NCI-H69 (cell line): ENCODE results near the gene CNTNAP2.
A peak's percentile ranks its signal among the peaks of the same experiment; 100 is the strongest.

Experiments
- DNase-seq: peaks from one replicate; lab custom pipeline; 2025; lab: John Stamatoyannopoulos, UW

Gene CNTNAP2

DNA sequence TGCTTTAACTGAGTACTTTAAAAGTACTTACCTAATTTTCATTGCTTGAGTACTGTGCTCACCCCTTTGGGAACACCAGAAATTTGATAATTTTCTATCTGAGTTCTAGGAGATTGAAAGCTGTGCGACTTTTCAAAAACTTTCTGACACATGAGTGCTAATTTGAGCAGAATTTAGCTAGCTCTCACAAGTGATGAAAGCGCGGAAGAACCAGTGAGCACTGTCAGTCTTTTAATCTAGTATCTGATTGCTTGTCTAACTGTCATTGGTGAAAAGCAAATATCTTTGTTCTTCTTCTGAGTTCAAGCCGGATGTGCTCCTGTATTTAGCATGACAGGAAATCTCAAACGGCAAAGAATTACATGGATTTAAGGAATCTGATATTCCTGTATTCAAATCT, 899.4 kb downstream of the CNTNAP2 start:
- DNase-seq: no peak

DNA sequence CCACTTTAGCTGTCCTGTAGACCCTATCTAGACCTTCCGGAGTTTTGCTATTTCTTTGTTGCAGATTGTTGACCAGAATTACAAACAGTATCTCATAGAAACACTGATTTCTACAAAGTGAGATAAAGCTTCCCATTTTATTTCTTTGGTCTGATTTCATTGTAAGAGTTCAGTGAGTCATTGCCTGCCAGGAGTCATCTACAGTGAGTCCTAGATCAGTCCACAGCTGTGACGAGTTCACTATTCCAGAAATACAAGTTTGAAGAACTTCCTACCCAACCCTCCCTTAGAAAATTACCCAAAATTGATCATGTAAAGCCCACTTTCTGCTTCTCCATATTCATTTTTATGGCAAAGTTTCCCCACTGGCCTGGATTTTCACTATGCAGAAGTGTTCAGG, 905.5 kb downstream of the CNTNAP2 start:
- DNase-seq: no peak

DNA sequence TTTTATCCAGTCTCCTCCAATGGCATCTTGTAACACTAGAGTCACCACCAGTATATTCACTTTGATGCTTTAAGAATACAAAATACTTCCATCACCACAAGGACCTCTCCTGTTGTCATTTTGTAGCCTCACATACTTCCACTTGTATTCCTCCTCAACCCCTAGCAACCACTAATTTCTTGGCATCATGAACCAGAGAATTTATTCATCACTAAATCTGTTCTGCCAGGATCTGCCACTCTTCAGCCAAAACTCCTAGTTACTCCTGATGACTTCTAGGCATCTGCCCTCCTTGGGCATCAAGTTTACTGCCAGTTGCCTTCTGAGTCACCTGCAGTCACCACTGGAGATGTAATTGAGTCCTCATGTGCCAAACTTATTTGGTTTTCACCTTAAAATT, 906.8 kb downstream of the CNTNAP2 start:
- DNase-seq: no peak

DNA sequence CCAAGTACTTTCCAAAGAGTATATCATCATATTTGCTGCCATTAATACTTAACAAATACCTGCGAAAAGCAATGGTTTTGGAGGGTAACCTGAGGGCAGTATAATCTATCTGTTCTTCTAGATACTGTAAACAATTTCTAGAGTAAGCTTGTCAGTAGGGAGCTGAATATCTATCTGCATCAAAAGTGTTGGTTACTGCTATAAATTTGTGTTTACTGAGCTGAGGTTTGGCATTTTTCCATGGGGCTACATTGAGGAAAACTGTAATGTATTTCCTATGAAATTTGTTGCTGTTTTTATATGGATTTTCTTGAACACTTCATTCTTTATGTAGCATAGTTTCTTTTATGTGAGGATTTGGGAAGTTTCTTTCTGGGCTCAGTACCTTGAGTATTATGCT, 913.4 kb downstream of the CNTNAP2 start:
- no peak for DNase-seq

DNA sequence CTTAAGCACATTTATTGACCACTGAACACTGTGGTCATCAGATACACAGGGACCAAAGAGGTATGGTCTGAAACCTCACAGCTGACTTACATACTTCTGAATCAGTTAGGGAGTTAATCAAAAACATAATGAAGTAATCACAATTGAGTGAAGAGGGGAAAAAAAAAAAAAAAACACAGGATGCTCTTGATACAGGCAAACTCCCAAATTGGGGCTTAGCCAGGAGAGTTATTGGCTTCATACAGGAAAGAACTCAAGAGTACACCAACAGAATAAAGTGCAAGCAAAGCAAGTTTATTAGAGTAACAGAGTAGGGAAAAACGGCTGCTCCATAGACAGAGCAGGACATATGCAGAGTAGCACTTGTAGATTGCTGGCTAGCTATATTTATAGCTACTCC, 917.0 kb downstream of the CNTNAP2 start:
- no peak for DNase-seq

DNA sequence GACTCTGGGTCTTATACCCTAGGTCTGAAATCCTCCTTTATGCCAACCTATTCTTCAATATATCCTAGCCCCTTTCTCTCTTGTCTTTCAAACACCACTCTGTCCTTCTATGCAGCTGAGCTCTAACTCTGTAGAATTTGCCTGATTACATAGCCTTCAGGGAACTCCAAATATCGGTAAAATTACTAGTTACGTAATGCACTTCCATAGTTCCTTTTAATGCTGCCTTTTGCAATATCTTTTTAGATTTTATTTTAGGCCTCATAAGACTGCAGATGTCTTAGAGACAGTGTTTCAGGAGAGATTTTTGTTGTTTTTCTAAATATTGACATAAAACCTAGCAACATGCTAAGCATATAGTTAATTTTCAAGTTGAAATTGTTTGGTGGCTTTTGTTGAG, 924.8 kb downstream of the CNTNAP2 start:
- DNase-seq: no peak

DNA sequence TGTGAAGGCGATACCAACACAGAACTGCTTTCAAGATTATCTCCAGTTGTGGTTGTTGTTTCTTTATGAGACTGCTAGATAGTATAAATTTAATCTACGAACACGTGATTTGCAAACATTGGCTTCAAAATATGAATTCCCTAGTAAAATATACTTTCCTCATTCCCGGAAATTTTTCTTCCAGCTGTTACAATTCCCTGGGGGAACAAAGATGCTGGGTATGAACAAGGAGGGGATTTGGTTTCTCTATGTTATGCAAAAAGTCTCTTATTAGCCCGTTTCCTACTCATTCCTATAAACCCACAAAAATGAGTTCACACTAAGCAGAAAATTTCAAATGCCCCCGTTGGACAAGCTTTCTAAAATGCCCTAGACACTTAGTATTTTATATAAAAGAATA, 928.3 kb downstream of the CNTNAP2 start:
- no peak for DNase-seq

DNA sequence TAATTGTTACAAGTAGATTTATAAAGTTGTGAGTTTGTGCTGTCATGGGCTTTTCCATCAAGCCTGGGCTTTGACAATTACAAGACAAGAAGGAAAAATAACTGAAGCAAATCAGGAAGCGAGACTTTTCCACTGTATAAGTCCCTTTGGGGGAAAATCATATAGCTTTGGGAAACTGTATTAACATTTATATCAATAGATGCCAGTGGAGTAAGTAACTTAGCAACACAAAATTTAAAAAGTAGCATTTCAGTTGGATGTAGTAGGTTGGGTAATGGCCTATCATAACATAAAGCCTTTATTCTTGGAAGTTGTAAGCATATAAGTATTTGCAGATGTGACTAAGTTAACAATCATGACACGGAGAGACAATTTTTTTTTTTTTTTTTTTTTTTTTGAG, 931.1 kb downstream of the CNTNAP2 start:
- DNase-seq: no peak

DNA sequence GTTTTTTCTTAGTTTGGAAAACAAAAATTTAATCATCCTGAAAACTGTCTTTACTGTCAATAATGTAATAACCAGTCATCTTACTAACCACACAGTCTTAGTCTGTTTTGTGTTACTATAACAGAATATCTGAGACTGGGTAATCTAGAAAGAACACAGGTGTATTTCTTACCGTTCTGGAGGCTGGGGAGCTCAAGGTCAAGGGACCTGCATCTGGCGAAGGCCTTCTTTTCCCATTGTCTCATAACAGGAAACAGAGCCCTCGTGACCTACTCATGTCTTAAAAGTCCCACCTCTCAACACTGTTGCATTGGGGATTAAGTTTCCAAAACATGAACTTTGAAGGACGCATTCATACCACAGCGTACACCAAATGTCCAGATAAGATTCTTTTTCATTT, 932.3 kb downstream of the CNTNAP2 start:
- no peak for DNase-seq

DNA sequence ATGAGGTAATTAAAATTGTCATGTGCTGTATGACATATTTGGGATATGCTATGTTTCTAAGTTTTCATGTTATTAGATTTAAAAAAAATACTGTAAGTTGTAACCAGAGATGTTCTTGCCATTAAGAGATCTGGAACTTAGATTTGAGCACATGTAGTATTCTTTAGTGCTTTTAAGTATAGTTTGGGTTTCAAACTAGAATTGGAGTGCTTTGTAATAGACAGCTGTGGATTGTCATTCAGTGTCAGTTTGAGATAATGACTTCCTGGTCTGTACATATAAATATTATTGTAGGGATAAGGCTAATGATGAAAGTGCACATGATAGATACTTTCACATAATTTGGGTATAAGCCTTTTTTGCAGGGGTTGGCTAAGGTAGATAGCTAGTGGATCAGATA, 936.2 kb downstream of the CNTNAP2 start:
- DNase-seq: no peak

DNA sequence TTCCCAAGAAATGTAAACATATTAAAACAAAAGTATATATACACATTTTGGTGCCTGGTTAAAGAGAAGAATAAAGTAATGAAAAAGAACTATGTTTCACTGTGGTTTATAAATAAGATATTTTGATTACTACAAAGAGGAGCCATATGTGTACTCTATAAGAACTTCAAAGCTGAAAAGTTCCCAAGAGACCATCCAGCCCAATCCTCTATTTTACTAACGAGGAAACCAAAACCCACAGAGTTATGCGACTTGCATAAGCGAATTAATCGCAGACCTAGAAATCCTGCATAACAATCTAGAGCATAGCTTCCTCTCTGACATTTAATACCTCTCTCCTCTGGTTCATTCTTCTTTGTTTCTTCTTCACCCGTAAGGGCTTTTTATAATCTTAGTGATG, 937.1 kb downstream of the CNTNAP2 start:
- peak; percentile 19 for DNase-seq

DNA sequence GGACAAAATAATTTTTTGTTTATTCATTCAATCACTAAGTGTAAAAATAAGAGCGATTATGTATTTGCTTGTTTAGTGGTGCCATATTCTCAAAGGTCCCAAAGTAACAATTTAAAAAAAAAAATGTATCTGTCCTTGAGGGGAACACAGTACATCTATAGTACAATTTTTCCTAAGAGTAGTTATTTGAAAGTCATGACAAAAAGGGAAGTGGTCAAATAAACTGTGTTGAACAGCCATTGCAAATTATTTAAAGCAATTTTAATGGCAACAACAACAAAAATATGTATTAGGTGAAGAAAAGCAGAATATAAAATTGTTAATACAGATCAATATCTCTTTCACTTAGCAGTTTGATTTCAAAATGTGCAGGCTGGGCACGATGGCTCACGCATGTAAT, 943.5 kb downstream of the CNTNAP2 start:
- DNase-seq: no peak

DNA sequence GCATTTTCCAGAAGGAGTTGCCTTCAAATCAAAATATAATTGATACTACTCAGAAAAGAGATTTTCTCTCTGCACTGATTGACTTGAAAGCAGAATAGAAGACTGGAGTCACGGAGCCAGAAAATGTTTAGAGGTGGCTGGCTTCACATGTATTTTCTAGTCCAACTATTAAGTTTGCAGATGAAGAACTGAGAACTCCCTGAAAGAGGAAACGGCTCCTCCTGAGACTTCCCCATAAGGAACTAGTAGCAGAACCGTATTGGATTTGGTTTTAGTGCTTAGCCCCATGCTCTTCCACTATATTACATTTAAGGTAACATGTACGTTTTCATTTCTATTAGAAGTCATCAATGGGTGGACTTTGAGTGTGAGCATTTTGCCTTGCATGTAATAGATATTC, 946.3 kb downstream of the CNTNAP2 start:
- no peak for DNase-seq

DNA sequence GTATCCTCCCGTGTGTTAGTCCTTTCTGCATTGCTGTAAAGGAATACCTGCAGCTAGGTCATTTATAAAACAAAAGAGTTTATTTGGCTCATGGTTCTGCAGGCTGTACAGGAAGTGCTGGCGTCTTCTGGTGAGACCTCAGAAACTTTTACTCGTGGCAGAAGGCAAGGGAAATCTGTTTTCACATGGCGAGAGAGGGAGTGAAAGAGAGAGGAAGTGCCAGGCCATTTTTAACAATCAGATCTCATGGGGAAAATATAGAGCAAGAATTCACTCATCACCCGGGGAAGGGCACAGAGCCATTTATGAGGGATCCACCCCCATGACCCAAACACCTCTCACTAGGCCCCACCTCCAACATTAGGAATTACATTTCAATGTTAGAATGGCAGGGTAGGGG, 952.2 kb downstream of the CNTNAP2 start:
- DNase-seq: no peak

DNA sequence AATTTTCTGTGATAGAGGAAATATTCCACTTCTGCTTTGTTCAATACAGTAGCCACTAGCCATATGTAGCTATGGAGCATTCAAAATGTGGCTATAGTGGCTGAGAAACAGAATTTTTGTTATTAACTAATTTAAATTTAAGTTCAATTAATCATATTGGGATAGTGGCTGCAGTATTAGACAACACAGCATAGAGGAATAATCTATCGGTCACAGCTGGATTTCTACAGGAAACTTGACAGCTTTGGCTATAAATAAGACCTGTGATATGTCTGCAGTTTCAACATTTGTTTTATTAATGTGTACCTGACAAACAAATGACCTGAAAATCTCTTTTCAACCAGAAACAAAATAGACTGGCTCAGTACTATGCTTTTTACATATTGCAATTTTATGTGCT, 953.2 kb downstream of the CNTNAP2 start:
- DNase-seq: no peak

DNA sequence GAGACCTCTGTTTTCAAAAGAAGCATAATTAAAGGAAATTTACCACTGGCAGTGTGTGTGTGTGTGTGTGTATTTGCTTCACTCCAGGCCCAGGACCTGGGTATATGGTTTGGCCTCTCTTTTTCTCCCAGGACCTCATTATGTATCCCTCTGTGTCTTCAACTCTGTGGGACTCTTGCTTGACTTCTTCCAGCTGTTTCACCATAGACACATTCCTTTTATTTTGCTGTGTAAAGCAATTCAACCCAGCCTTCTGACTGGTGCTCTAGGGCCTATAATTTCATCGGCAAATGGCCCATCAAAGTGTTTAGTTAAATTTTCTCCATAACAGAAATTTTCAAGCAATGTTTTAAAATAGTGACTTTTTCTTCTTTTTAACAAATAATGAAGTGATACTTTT, 954.3 kb downstream of the CNTNAP2 start:
- no peak for DNase-seq

DNA sequence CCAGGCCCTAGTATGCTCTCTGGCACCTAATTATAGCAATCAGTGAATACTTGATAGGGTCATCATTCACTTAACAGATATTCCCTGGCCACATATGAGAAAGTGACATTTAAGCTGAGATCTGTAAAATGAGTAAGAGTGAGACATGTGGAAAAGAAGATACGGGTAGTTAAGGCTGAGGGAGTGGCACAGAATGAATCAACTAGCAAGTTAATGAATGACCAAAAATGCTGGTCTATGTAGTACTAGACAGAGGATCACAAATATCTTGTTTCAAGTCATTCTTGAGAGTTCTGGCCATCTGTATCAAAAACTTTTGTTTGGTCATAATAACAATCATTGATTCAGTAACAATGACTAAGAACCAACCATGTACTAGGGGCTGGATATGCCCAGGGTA, 954.9 kb downstream of the CNTNAP2 start:
- DNase-seq: no peak

DNA sequence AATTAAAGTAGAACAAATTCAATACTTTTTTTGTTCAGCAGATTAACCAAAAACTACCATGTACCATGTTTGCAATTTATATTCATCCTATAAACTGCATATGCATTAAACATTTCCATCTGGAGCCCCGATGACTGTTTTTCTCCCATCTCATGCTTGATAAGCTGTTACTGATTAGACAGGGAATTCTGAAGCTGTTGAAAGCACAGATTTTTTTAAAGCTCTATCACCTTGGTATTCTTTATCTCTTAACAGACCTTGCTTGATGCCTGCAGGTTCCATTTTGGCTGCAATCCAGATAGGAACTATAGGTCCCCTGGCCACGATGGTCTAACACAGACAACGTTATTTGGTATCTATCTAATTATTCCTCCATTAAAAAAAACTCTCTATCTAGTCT, 961.7 kb downstream of the CNTNAP2 start:
- DNase-seq: peak; percentile 35

DNA sequence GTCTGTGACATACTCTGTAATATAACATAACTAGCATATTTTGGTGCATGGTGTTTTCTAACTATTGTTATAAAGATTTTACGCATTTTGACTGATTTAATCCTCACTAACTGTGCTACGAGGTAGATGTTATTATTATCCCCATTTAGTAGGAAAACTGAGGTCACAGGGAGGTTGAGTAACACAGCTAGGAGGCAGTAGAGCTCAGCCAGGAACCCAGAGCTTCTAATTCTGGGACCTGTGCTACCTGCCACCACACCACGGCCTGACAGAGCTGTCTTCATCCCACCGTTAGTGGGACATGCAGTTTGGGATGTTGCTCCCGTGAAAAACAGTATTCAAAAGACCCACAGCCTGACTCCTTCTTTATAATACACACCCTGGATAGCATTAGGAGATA, 962.5 kb downstream of the CNTNAP2 start:
- DNase-seq: peak; percentile 47

DNA sequence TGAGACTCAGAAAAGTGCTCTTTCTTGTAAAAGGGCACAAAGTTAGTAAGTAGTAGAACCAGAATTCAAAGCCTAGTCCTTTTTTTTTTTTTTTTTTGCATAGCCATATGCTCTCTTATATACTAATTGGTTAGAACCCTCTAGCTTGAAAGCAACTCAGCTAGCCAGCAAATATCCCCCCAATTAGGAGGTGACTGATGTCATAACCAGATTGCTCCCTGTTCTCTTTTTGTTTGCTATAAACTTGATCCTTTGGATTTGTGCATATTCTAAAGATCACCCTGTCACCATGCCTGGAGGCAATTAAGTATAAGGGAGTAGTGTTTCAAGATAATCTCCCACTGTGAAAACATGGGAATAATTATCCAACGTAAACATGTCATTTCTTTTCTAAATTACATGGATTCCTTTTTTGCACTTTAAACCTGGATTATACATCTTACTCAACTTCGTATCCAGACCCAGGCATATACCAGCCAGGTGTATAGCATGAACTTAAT, 963.4 kb downstream of the CNTNAP2 start:
- DNase-seq: peak; percentile 99

DNA sequence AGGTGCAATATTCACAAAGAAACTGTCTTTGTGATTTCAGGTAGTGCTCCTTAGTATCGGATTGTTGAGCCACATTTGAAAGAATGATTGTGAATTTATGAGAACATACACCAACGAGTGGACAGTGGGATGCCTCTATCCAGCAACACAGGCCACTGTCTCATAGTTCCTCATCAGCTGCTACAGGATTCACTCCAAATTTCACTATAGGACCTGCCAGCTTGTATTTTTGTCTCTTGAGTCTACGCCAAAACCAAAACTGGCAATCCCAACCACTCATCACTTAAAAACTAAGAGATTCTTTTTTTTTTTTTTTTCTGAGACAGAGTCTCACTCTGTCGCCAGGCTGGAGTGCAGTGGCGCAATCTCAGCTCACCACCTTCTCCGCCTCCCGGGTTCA, 964.5 kb downstream of the CNTNAP2 start:
- DNase-seq: peak; percentile 19

DNA sequence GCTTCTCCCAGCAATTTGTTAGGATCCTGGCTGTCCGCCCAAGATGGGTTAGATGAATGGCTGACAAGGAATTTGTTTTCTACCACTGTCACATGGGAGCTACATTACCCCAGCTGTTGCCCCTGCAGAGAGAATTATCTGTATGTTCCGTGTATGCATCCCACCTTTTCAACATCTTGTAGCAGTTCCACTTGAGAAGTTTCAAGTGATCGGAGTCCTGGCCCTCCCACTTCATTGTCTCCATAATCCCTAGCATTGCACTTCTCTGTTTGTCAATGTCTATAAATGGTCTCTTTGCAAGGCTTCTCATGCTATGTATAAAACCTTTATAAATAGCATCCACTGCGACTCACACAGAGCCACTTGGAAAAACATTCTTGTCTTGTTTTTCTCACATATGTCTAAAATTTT, 972.5 kb downstream of the CNTNAP2 start:
- peak; percentile 59 for DNase-seq

DNA sequence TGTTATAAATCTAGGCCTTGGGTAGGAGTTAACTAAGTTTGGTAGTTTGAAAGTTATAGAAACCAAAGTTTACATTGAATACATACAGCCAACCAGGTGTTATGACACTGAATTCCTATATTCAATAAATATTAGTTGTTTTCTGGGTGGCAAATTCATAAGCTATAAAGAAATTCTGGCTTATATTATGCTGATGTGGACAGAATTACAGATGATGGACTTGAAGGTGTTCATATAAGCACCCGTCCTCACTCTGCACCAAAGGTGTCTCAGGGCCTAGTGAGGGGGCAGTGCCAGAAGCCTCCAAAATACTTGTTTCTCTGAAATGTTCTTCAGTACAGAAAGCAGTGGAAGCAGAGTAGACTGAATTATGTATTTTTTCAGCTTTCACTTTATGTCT, 973.0 kb downstream of the CNTNAP2 start:
- DNase-seq: no peak

DNA sequence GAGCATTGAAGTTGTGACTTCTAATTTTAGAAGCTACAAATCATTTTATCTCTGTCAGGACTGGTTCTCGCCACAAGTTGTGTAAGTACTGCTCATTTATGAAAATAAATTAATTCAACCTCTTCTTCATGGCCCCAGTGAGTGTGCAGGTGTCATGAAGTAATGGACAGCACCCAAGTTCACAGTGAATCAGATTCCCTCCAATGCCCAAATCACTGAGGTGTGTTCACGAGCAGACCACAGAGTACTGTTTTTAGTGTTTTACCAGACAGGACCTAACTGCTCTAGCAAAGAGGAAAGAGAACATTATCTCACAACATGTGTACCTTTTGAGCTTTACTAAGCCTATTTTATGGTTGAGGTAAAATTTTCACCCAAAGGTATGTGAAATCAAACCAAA, 980.0 kb downstream of the CNTNAP2 start:
- no peak for DNase-seq

DNA sequence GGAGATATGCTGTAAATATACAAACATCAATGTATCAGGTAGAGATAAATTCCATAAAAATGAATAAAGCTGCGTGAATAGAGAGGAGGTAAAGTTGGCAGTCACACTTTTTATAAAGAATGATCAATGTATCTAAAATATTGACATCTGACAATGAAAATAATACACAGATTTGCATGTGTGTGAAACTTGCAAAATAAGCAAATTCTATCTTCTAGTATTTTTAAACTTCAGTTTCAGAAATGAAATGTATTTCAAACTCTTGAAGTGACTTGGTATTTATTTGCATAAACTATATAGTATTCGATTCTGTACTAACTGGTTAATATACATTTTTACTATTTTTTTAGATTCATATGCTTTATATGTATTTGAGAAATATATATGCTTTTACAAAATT, 986.6 kb downstream of the CNTNAP2 start:
- DNase-seq: no peak
